Measurements from ENCODE around the gene FAM174B. TPM values are rescaled to one million over a fixed set of nuclear protein-coding genes. Genes with fewer than 3 reads are reported as not detected.

FAM174B gene
- total and polyA plus RNA-seq, 4 donors: 2.5 to 4.5 (median 3.8) TPM

DNA sequence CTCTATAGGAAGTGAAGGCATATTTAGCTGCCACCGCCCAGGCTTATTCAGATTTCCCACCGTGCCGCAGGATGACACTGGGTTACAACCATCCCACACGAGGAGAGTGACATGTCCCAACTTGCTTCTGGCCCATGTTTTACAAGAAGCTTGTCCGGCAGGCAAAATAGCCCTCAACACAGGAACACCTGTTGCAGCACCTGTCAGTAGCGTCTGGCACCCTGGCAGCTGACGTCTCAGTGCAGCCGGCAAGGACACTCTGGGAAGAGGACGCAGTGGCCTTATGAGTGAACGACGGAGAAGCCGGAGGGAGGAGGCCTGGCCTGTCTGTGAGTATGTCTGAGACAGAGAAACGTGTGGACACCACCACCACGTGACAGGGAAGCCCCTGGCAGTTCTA is 32.1 kb downstream of the FAM174B start:
- WGBS: 88% methylated on average over 14 of the region's 14 CpGs
- TF ChIP-seq HNF4G (IDR thresholded peaks at IDR 0.05) (no peak), HNF4A (conservative IDR thresholded peaks at IDR 0.05) (no peak), YY1 (IDR thresholded peaks at IDR 0.05) (no peak), JUND (IDR thresholded peaks at IDR 0.05) (no peak)
- TF ChIP-seq, protein P1, sequence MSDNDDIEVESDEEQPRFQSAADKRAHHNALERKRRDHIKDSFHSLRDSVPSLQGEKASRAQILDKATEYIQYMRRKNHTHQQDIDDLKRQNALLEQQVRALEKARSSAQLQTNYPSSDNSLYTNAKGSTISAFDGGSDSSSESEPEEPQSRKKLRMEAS (IDR thresholded peaks at IDR 0.05): no peak
- TF ChIP-seq, protein P2, sequence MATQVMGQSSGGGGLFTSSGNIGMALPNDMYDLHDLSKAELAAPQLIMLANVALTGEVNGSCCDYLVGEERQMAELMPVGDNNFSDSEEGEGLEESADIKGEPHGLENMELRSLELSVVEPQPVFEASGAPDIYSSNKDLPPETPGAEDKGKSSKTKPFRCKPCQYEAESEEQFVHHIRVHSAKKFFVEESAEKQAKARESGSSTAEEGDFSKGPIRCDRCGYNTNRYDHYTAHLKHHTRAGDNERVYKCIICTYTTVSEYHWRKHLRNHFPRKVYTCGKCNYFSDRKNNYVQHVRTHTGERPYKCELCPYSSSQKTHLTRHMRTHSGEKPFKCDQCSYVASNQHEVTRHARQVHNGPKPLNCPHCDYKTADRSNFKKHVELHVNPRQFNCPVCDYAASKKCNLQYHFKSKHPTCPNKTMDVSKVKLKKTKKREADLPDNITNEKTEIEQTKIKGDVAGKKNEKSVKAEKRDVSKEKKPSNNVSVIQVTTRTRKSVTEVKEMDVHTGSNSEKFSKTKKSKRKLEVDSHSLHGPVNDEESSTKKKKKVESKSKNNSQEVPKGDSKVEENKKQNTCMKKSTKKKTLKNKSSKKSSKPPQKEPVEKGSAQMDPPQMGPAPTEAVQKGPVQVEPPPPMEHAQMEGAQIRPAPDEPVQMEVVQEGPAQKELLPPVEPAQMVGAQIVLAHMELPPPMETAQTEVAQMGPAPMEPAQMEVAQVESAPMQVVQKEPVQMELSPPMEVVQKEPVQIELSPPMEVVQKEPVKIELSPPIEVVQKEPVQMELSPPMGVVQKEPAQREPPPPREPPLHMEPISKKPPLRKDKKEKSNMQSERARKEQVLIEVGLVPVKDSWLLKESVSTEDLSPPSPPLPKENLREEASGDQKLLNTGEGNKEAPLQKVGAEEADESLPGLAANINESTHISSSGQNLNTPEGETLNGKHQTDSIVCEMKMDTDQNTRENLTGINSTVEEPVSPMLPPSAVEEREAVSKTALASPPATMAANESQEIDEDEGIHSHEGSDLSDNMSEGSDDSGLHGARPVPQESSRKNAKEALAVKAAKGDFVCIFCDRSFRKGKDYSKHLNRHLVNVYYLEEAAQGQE (IDR thresholded peaks at IDR 0.05): no peak
- no peak for DNase-seq (ENCODE audit: low spot score)
- no peak overlapping the region for H3K27ac ChIP-seq (ENCODE audit: low read depth in 1 of 2, low read length in 2 of 2)
- H3K27me3 ChIP-seq (ENCODE audit: control insufficient read depth in 4 of 4, insufficient read depth in 4 of 4, low read length in 3 of 4): no peaks in the 10 kb centered on the region
- no peaks in the 10 kb centered on the region for H3K36me3 ChIP-seq (ENCODE audit: control insufficient read depth in 4 of 4, insufficient read depth in 3 of 4, low read depth in 1 of 4, low read length in 3 of 4)
- H3K9ac ChIP-seq (ENCODE audit: low read depth in 1 of 2, low read length in 2 of 2): no peak overlapping the region
- no peak overlapping the region for H3K4me3 ChIP-seq (ENCODE audit: low read depth in 1 of 3, low read length in 3 of 3)
- peaks cover 0 to 8% (median 3%) of the 10 kb centered on the region in 4 donors for H3K4me1 ChIP-seq (ENCODE audit: control insufficient read depth in 4 of 4, insufficient read depth in 4 of 4, low read length in 3 of 4)
- H3K9me3 ChIP-seq (ENCODE audit: control insufficient read depth in 4 of 4, low read length in 3 of 4): no peaks in the 10 kb centered on the region

DNA sequence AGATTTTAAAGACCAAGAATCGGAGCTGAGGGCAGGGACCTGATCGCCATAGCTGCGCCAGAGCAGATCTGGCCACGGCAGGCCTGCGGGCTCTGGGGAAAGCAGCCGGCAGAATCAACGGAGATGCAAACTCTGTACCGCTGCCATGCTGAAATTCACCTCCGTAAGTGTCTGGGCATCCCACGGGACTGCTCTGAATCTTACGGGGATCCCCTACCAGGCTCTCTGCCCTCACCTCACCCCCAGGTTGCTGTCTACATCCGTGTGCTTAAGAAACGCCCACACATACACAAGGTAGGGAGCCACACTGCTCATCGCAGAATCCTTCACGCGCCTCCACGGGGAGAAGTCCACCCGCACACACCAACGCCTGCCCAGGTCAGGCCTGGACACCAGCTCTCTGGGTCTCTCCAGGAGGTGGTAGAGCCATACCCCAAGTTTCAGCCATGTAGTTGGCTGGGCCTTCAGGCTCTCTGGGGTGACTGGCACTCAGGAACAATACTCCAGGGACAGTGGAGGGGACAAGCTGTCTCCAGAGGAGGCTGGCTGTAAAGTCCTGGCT is 33.5 kb downstream of the FAM174B start:
- Histone ChIP-seq H3K27ac (ENCODE audit: low read depth in 1 of 2, low read length in 2 of 2) (no peak overlapping the region), H3K36me3 (ENCODE audit: control insufficient read depth in 4 of 4, insufficient read depth in 3 of 4, low read depth in 1 of 4, low read length in 3 of 4) (no peaks in the 10 kb centered on the region), H3K27me3 (ENCODE audit: control insufficient read depth in 4 of 4, insufficient read depth in 4 of 4, low read length in 3 of 4) (no peaks in the 10 kb centered on the region), H3K9me3 (ENCODE audit: control insufficient read depth in 4 of 4, low read length in 3 of 4) (no peaks in the 10 kb centered on the region), H3K4me1 (ENCODE audit: control insufficient read depth in 4 of 4, insufficient read depth in 4 of 4, low read length in 3 of 4) (peaks cover 4 to 17% (median 13%) of the 10 kb centered on the region in 4 donors), H3K4me3 (ENCODE audit: low read depth in 1 of 3, low read length in 3 of 3) (no peak overlapping the region), H3K9ac (ENCODE audit: low read depth in 1 of 2, low read length in 2 of 2) (no peak overlapping the region)
- no peak for DNase-seq (ENCODE audit: low spot score)
- no peak for TF ChIP-seq HNF4A (conservative IDR thresholded peaks at IDR 0.05)
- TF ChIP-seq, protein P1 (IDR thresholded peaks at IDR 0.05): no peak
- no peak for TF ChIP-seq SP1 (IDR thresholded peaks at IDR 0.05)
- TF ChIP-seq TAF1 (conservative IDR thresholded peaks at IDR 0.05): no peak
- no peak for TF ChIP-seq EGR1 (IDR thresholded peaks at IDR 0.05; ENCODE audit: low read depth in 2 of 2)
- TF ChIP-seq JUND (IDR thresholded peaks at IDR 0.05): no peak
- TF ChIP-seq, protein P3, sequence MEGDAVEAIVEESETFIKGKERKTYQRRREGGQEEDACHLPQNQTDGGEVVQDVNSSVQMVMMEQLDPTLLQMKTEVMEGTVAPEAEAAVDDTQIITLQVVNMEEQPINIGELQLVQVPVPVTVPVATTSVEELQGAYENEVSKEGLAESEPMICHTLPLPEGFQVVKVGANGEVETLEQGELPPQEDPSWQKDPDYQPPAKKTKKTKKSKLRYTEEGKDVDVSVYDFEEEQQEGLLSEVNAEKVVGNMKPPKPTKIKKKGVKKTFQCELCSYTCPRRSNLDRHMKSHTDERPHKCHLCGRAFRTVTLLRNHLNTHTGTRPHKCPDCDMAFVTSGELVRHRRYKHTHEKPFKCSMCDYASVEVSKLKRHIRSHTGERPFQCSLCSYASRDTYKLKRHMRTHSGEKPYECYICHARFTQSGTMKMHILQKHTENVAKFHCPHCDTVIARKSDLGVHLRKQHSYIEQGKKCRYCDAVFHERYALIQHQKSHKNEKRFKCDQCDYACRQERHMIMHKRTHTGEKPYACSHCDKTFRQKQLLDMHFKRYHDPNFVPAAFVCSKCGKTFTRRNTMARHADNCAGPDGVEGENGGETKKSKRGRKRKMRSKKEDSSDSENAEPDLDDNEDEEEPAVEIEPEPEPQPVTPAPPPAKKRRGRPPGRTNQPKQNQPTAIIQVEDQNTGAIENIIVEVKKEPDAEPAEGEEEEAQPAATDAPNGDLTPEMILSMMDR (IDR thresholded peaks at IDR 0.05; ENCODE audit: low read depth, low read length, missing input control): no peak
- TF ChIP-seq HNF4G (IDR thresholded peaks at IDR 0.05): no peak
- TF ChIP-seq RXRA (IDR thresholded peaks at IDR 0.05): no peak
- TF ChIP-seq, protein P4, sequence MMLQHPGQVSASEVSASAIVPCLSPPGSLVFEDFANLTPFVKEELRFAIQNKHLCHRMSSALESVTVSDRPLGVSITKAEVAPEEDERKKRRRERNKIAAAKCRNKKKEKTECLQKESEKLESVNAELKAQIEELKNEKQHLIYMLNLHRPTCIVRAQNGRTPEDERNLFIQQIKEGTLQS (IDR thresholded peaks at IDR 0.05): no peak
- TF ChIP-seq FOXA1 (IDR thresholded peaks at IDR 0.05): no peak
- 97% methylated on average over 19 of the region's 19 CpGs for WGBS

Measured in liver (tissue), 9 donors.